OCI-LY7 (cell line): Measurements from ENCODE around the gene HSPA12A.

Source experiments
- CTCF ChIP-seq: fragments of 200-600 bp; sonication (generic); conservative IDR thresholded peaks from 2 replicates; pipeline ENCODE4 v1.5.1; 2014; ENCODE audit warnings: mild to moderate bottlenecking, antibody characterized with exemption, low read length, moderate library complexity, mixed read lengths
- EZH2phosphoT487 ChIP-seq: fragments of 200-600 bp; sonication (generic); IDR thresholded peaks from 2 replicates; pipeline ENCODE4 v1.6.1; 2018; ENCODE audit warnings: low read depth, borderline replicate concordance, mild to moderate bottlenecking, mixed run types, antibody characterized with exemption, low read length, moderate library complexity, mixed read lengths

- no peak for TF ChIP-seq CTCF
- no peak for TF ChIP-seq EZH2phosphoT487
Measured at GRCh38 chr10:116787053-116787659, 44.8 kb upstream of the HSPA12A start.
